Heart left ventricle (tissue), 16 donors: ENCODE data around the gene TMEM35A. TPM values are rescaled to one million over a fixed set of nuclear protein-coding genes. Genes with fewer than 3 reads are reported as not detected.

ENCODE experiments used
- ATAC-seq, 4 donors: fragments of 200-7000 bp; cut with Tn5 transposase; one replicate each; pipeline ENCODE4 v1.9.1; 2020 to 2022; ENCODE audit warnings: moderate library complexity in 4 of 4, mild to moderate bottlenecking in 3 of 4, moderate number of reproducible peaks in 1 of 4
- DNase-seq, 5 donors: peaks; one replicate each; pipeline ENCODE4 v3.0.0-alpha.2; 2020
- H3K27ac ChIP-seq, 12 donors: fragments of 200-600 bp; sonication (generic) in 4 of 12; one replicate each; pipeline versions ENCODE4 v1.5.0 to v1.8.0; 2016 to 2022; ENCODE audit warnings: mild to moderate bottlenecking in 2 of 12
- H3K27me3 ChIP-seq, 9 donors: fragments of 200-600 bp; sonication (generic) in 2 of 9; one replicate each; pipeline versions ENCODE4 v1.5.1 to v1.8.0; 2016 to 2022; ENCODE audit warnings: mild to moderate bottlenecking in 3 of 9
- H3K36me3 ChIP-seq, 9 donors: fragments of 200-600 bp; sonication (generic) in 2 of 9; one replicate each; pipeline versions ENCODE4 v1.5.0 to v1.8.0; 2018 to 2022; ENCODE audit warnings: mild to moderate bottlenecking in 2 of 9
- H3K4me1 ChIP-seq, 12 donors: fragments of 200-600 bp; sonication (generic) in 4 of 12; one replicate each; pipeline versions ENCODE4 v1.5.0 to v1.8.0; 2016 to 2022; ENCODE audit warnings: mild to moderate bottlenecking in 3 of 12
- H3K4me3 ChIP-seq, 12 donors: fragments of 200-600 bp; sonication (generic) in 4 of 12; one replicate each; pipeline versions ENCODE4 v1.5.0 to v1.8.0; 2017 to 2022; ENCODE audit warnings: mild to moderate bottlenecking in 9 of 12, moderate library complexity in 4 of 12
- H3K9me3 ChIP-seq, 12 donors: fragments of 200-600 bp; sonication (generic) in 4 of 12; one replicate each; pipeline versions ENCODE4 v1.5.0 to v1.8.0; 2016 to 2022; ENCODE audit warnings: mild to moderate bottlenecking in 1 of 12
- CTCF ChIP-seq, 12 donors: fragments of 200-600 bp; sonication (generic) in 4 of 12; IDR thresholded peaks; one replicate each; pipeline versions ENCODE4 v1.5.0 to v1.8.0; 2018 to 2022; ENCODE audit warnings: antibody characterized with exemption in 12 of 12, mild to moderate bottlenecking in 5 of 12
- POLR2A ChIP-seq, 2 donors: fragments of 450-650 bp; IDR thresholded peaks; one replicate each; pipeline ENCODE4 v1.6.1; 2017; ENCODE audit warnings: antibody characterized with exemption in 2 of 2, mild to moderate bottlenecking in 2 of 2, moderate library complexity in 2 of 2
- WGBS, 4 donors: extraction: QIAGEN DNeasy Blood & Tissue Kit in 2 of 4; methylation state at CpG; one replicate each; pipeline versions ENCODE4 v1.1.5 to v1.1.7; 2013 to 2018; 5-methylcytosine and 5-hydroxymethylcytosine counted together
- intact Hi-C, 10 donors: fragments of 100-400 bp; cut with DNase I; formaldehyde crosslinking; loops; one replicate each; pipeline versions ENCODE4 v1.11.1 to v1.14.2; 2022
- polyA plus RNA-seq, 2 donors: library from polyadenylated mRNA; stranded (reverse); fragments of 200-250 nt; gene quantifications; one replicate each; pipeline ENCODE4 v1.2.3, GENCODE V29; 2013
- total RNA-seq, 9 donors: library from RNA; depleted of rRNA in 2 of 9; stranded (reverse); fragments of >200 nt in 2 of 9; fragmentation: NEBNext Ultra II Directional in 3 of 9; extraction: Animal tissue kit (Norgen Biotek cat#: 25700) in 3 of 9; gene quantifications; one replicate each; pipeline versions ENCODE4 v1.1.0 to v1.2.4, GENCODE V29; 2016 to 2023
- donor health status: ischemic (EF 13 %, LVEDD 7.1; RV severe dilation, severe dysfunction).
- donor health status: healthy with polysubstance abuse.
- donor health status: DM: no; HTN: yes; CAD: no.
- donor health status: DM: no; HTN: no; CAD: no.
- donor health status: ischemic (EF 25% LVEDD 6.9; RV normal size, moderate dysfunction).
- donor health status: ischemic (EF 25% LVEDD 5.7; RV mildly dilated, moderate dysfunction).
- donor health status: healthy.
- donor health status: DM: yes; HTN: yes; CAD: no.
- donor health status: ischemic (EF 35%, LVEDD 5.7; RV mildly dilated, moderate dysfunction).
- donor health status: nonischemic (EF 11% LVEDD 7.7; RV severe dilation, severe dysfunction).
- donor health status: DM: yes; HTN: yes; CAD: no.
- donor health status: PGD.
- donor health status: ischemic (EF 29% LVEDD 5.4; RV normal size, mild dysfunction).
- donor health status: nonischemic (EF 23%, LVEDD 6.1; RV moderate dilation, normal function).

TMEM35A gene
- total and polyA plus RNA-seq, 11 donors: 0.04 to 1.1 (median 0.14) TPM; not detected in 5

DNA sequence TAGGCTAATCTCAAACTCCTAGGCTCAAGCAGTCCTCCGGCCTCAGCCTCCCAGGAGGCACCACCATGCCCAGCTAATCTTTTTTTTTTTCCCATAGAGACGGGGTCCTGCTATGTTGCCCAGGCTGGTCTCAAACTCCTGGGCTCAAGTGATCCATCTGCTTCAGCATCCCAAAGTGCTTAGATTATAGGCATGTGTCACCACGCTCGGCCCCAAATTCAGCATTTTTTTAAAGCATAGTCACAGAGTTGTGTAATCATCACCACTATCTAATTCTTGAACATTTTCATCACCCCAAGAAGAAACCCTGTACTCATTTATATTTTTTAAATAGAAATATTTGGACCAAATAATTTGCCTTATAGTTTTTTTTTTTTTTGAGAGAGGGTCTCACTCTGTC lies 29.6 kb downstream of the TMEM35A start:
- H3K27ac ChIP-seq: no peak overlapping the region
- 82 to 99% (median 92%) methylated on average over 4 of the region's 4 CpGs for WGBS, 4 donors
- no peaks in the 10 kb centered on the region for H3K36me3 ChIP-seq
- peaks cover 0 to 2% (median 0%) of the 10 kb centered on the region in 9 donors for H3K27me3 ChIP-seq
- H3K9me3 ChIP-seq: no peaks in the 10 kb centered on the region
- H3K4me3 ChIP-seq: no peak overlapping the region
- no peak for DNase-seq
- TF ChIP-seq POLR2A (IDR thresholded peaks at IDR 0.05) (no peak), CTCF (IDR thresholded peaks at IDR 0.05) (no peak)
- no peak for ATAC-seq
- no peaks in the 10 kb centered on the region for H3K4me1 ChIP-seq
- intact Hi-C loops: loop anchor here in 1 of 10 donors (10.0 kb wide), 1 partner anchor 53 kb away; the partner anchor contains the start of gene TRMT2B

DNA sequence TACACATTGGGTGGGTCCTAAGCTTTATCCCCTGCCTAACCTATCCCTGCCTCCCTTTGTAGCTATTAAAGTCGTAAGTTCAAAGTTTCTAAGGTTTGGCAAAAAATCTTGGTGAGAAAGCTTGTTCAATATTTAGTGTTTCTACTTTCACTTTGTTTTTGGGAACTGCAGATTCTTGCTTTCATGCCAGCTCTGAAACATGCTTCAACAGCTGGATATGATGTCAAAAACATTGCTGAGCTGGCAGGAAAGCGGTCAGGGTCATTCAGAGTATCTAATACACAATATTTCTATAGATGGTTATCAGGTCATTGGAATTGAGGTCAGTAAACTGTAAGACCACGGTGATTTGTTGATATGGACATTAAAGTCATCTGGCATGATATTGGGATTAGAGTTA lies 39.0 kb downstream of the TMEM35A start:
- H3K27me3 ChIP-seq: no peaks in the 10 kb centered on the region
- H3K27ac ChIP-seq: no peak overlapping the region
- H3K36me3 ChIP-seq: no peaks in the 10 kb centered on the region
- H3K9me3 ChIP-seq: no peaks in the 10 kb centered on the region
- no peak overlapping the region for H3K4me3 ChIP-seq
- TF ChIP-seq CTCF (IDR thresholded peaks at IDR 0.05): no peak
- intact Hi-C loops: no loop called here
- WGBS, 4 donors: 54 to 88% (median 71%) methylated on average over 3 of the region's 3 CpGs
- DNase-seq: no peak
- ATAC-seq: no peak
- H3K4me1 ChIP-seq: no peaks in the 10 kb centered on the region

GRCh38 chrX:101136235-101136634 lies 57.6 kb downstream of the TMEM35A start:
- no peak overlapping the region for H3K4me3 ChIP-seq
- no peaks in the 10 kb centered on the region for H3K4me1 ChIP-seq
- intact Hi-C loops: no loop called here
- no peak overlapping the region for H3K27ac ChIP-seq
- H3K27me3 ChIP-seq: peaks cover 0 to 6% (median 0%) of the 10 kb centered on the region in 9 donors
- ATAC-seq (no peak), DNase-seq (no peak)
- WGBS, 4 donors: 57 to 93% (median 77%) methylated on average over 2 of the region's 2 CpGs
- H3K9me3 ChIP-seq: no peaks in the 10 kb centered on the region
- TF ChIP-seq CTCF (IDR thresholded peaks at IDR 0.05): no peak
- no peak for TF ChIP-seq POLR2A (IDR thresholded peaks at IDR 0.05)
- peaks cover 0 to 5% (median 0%) of the 10 kb centered on the region in 9 donors for H3K36me3 ChIP-seq

Other genes starting within 250 kb of the TMEM35A start
- under 1 TPM in 1 of 9 donors, not detected in 8; 0.57 TPM for gene NOX1, start 204.5 kb upstream of the TMEM35A start, total RNA-seq
- gene NOX1, start 204.5 kb upstream of the TMEM35A start, polyA plus RNA-seq: not detected
- gene XKRX, start 150.0 kb upstream of the TMEM35A start, total RNA-seq: under 1 TPM in 1 of 9 donors, not detected in 8; 0.19 TPM
- under 1 TPM in 1 of 2 donors, not detected in 1; 0.10 TPM for gene XKRX, start 150.0 kb upstream of the TMEM35A start, polyA plus RNA-seq
- gene ARL13A, start 109.2 kb upstream of the TMEM35A start, total RNA-seq: not detected
- gene ARL13A, start 109.2 kb upstream of the TMEM35A start, polyA plus RNA-seq: not detected
- 10 to 100 TPM; 13.5 to 21.6 (median 18.3) TPM for gene TRMT2B, start 26.8 kb upstream of the TMEM35A start, total RNA-seq
- 10 to 100 TPM; 11.9 to 14.5 TPM for gene TRMT2B, start 26.8 kb upstream of the TMEM35A start, polyA plus RNA-seq
- gene CENPI, start 19.3 kb downstream of the TMEM35A start, total RNA-seq: 1 to 10 TPM in 1 of 9 donors, under 1 TPM in 8; 0.20 to 3.3 (median 0.30) TPM
- under 1 TPM; 0.42 to 0.71 TPM for gene CENPI, start 19.3 kb downstream of the TMEM35A start, polyA plus RNA-seq
- gene DRP2, start 140.9 kb downstream of the TMEM35A start, total RNA-seq: under 1 TPM in 5 of 9 donors, not detected in 4; 0.05 to 0.11 (median 0.08) TPM
- under 1 TPM; 0.01 to 0.04 TPM for gene DRP2, start 140.9 kb downstream of the TMEM35A start, polyA plus RNA-seq
- not detected for gene TAF7L, start 212.5 kb downstream of the TMEM35A start, total RNA-seq
- under 1 TPM in 1 of 2 donors, not detected in 1; 0.04 TPM for gene TAF7L, start 212.5 kb downstream of the TMEM35A start, polyA plus RNA-seq